Karpas-422 (cell line): Measurements from ENCODE around the gene PNKD. TPM values are rescaled to one million over a fixed set of nuclear protein-coding genes. Genes with fewer than 3 reads are reported as not detected.
A peak's percentile ranks its signal among the peaks of the same experiment; 100 is the strongest.

Experiments
- DNase-seq: peaks from one replicate; pipeline ENCODE4 v3.0.0-alpha.2; 2015
- H2AFZ ChIP-seq: fragments of 200-600 bp; sonication (generic); 2 replicates; pipeline ENCODE4 v1.6.1; 2014; ENCODE audit warnings: antibody characterized with exemption, low read length, mixed read lengths
- H3K27ac ChIP-seq: fragments of 200-600 bp; sonication (generic); 2 replicates; pipeline ENCODE4 v1.5.1; 2014; ENCODE audit warnings: mild to moderate bottlenecking, low read length, moderate library complexity
- H3K27me3 ChIP-seq: fragments of 200-600 bp; sonication (generic); 2 replicates; pipeline ENCODE4 v1.6.1; 2014; ENCODE audit warnings: low read length, mixed read lengths
- H3K36me3 ChIP-seq: fragments of 200-600 bp; sonication (generic); 2 replicates; pipeline ENCODE4 v1.6.1; 2014; ENCODE audit warnings: low read length, mixed read lengths; ENCODE audit not compliant: insufficient read depth
- H3K4me1 ChIP-seq: fragments of 200-600 bp; sonication (generic); 2 replicates; pipeline ENCODE4 v1.6.1; 2014; ENCODE audit warnings: mild to moderate bottlenecking, low read length, mixed read lengths
- H3K4me2 ChIP-seq: fragments of 200-600 bp; sonication (generic); 2 replicates; pipeline ENCODE4 v1.6.1; 2014; ENCODE audit warnings: low read length, low read depth, mild to moderate bottlenecking; ENCODE audit not compliant: poor library complexity, severe bottlenecking
- H3K4me3 ChIP-seq: fragments of 200-600 bp; sonication (generic); 2 replicates; pipeline ENCODE4 v1.5.1; 2014; ENCODE audit warnings: mild to moderate bottlenecking, antibody characterized with exemption, low read length, mixed read lengths
- H3K79me2 ChIP-seq: fragments of 200-600 bp; sonication (generic); 2 replicates; pipeline ENCODE4 v1.6.1; 2014; ENCODE audit warnings: mild to moderate bottlenecking, low read length, mixed read lengths
- H3K9ac ChIP-seq: fragments of 200-600 bp; sonication (generic); 2 replicates; pipeline ENCODE4 v1.6.0; 2014; ENCODE audit warnings: low read length
- H3K9me2 ChIP-seq: fragments of 200-600 bp; sonication (generic), shearing (Covaris generic); replicated peaks from 2 replicates; pipeline ENCODE4 v1.6.0; 2014; ENCODE audit warnings: mild to moderate bottlenecking, low read length, moderate library complexity; ENCODE audit not compliant: insufficient read depth
- H3K9me3 ChIP-seq: fragments of 300-700, 200-600 bp; sonication (generic); 2 replicates; pipeline ENCODE4 v1.6.1; 2014; ENCODE audit warnings: low read length, mixed read lengths
- H4K20me1 ChIP-seq: fragments of 200-600 bp; sonication (generic); 2 replicates; pipeline ENCODE4 v1.6.1; 2014; ENCODE audit warnings: mild to moderate bottlenecking, antibody characterized with exemption, low read length, low read depth; ENCODE audit not compliant: insufficient read depth
- total RNA-seq: library from RNA; depleted of rRNA; stranded (reverse); fragments of >200 nt; shearing (Covaris generic); gene quantifications from 2 replicates; pipeline ENCODE4 v1.2.3, GENCODE V29; 2014; ENCODE audit warnings: low replicate concordance

Gene PNKD
- total RNA-seq, 1 experiment from 2014 or later, result 26.5 TPM

GRCh38 chr2:218364196-218364595 lies 93.9 kb downstream of the PNKD start:
- no peaks in the 10 kb centered on the region; the same call in 1 of the 2 replicates for H3K27me3 ChIP-seq
- no peak overlapping the region for H3K9ac ChIP-seq
- no peak for DNase-seq
- no peak overlapping the region for H3K4me3 ChIP-seq
- no peak overlapping the region for H3K4me2 ChIP-seq
- H3K36me3 ChIP-seq, result no peaks in the 10 kb centered on the region
- H3K9me2 ChIP-seq, result no peaks in the 10 kb centered on the region
- no peak overlapping the region for H3K27ac ChIP-seq
- H3K79me2 ChIP-seq, result no peaks in the 10 kb centered on the region
- H3K4me1 ChIP-seq, result peaks cover 22% of the 10 kb centered on the region
- H2AFZ ChIP-seq, result no peak overlapping the region
- H3K9me3 ChIP-seq, result no peaks in the 10 kb centered on the region
- no peaks in the 10 kb centered on the region for H4K20me1 ChIP-seq

GRCh38 chr2:218366621-218367414 lies 96.5 kb downstream of the PNKD start:
- Histone ChIP-seq H3K4me1 (peaks cover 47% of the 10 kb centered on the region), H3K4me2 (peak overlapping the region; percentile 81), H3K9me2 (no peaks in the 10 kb centered on the region), H3K27ac (no peak overlapping the region), H2AFZ (peak overlapping the region; percentile 98; the same call in 1 of the 2 replicates), H3K9ac (peak overlapping the region; percentile 69; the same call in 1 of the 2 replicates), H4K20me1 (no peaks in the 10 kb centered on the region), H3K4me3 (peak overlapping the region; percentile 67), H3K9me3 (no peaks in the 10 kb centered on the region), H3K79me2 (no peaks in the 10 kb centered on the region), H3K36me3 (no peaks in the 10 kb centered on the region), H3K27me3 (no peaks in the 10 kb centered on the region; the same call in 1 of the 2 replicates)
- no peak for DNase-seq

GRCh38 chr2:218367415-218368149 lies 97.3 kb downstream of the PNKD start:
- peak overlapping the region; percentile 98 for H2AFZ ChIP-seq
- no peaks in the 10 kb centered on the region for H4K20me1 ChIP-seq
- H3K9ac ChIP-seq, result peak overlapping the region; percentile 69
- peaks cover 50% of the 10 kb centered on the region for H3K4me1 ChIP-seq
- no peaks in the 10 kb centered on the region for H3K36me3 ChIP-seq
- peak overlapping the region; percentile 67 for H3K4me3 ChIP-seq
- peak overlapping the region; percentile 81 for H3K4me2 ChIP-seq
- H3K9me2 ChIP-seq, result no peaks in the 10 kb centered on the region
- no peaks in the 10 kb centered on the region for H3K9me3 ChIP-seq
- H3K79me2 ChIP-seq, result no peaks in the 10 kb centered on the region
- H3K27me3 ChIP-seq, result no peaks in the 10 kb centered on the region; the same call in 1 of the 2 replicates
- no peak overlapping the region for H3K27ac ChIP-seq
- DNase-seq, result peak; percentile 81

- H3K9ac ChIP-seq, result peak overlapping the region; percentile 69
- no peak overlapping the region for H3K27ac ChIP-seq
- no peaks in the 10 kb centered on the region; the same call in 1 of the 2 replicates for H3K27me3 ChIP-seq
- peak overlapping the region; percentile 67 for H3K4me3 ChIP-seq
- H4K20me1 ChIP-seq, result no peaks in the 10 kb centered on the region
- H3K9me2 ChIP-seq, result no peaks in the 10 kb centered on the region
- no peak for DNase-seq
- peak overlapping the region; percentile 98; the same call in 1 of the 2 replicates for H2AFZ ChIP-seq
- H3K9me3 ChIP-seq, result no peaks in the 10 kb centered on the region
- H3K4me2 ChIP-seq, result peak overlapping the region; percentile 81
- H3K36me3 ChIP-seq, result no peaks in the 10 kb centered on the region
- H3K4me1 ChIP-seq, result peaks cover 50% of the 10 kb centered on the region
- no peaks in the 10 kb centered on the region for H3K79me2 ChIP-seq
Observed at GRCh38 chr2:218368150-218368528, 97.8 kb downstream of the PNKD start.

- no peaks in the 10 kb centered on the region for H3K79me2 ChIP-seq
- peak overlapping the region; percentile 7; the same call in 1 of the 2 replicates for H3K9ac ChIP-seq
- H3K27ac ChIP-seq, result peak overlapping the region; percentile 88
- H2AFZ ChIP-seq, result no peak overlapping the region
- H3K4me3 ChIP-seq, result no peak overlapping the region
- no peaks in the 10 kb centered on the region for H3K9me2 ChIP-seq
- DNase-seq, result no peak
- H3K4me2 ChIP-seq, result peak overlapping the region; percentile 81
- no peaks in the 10 kb centered on the region for H3K9me3 ChIP-seq
- no peaks in the 10 kb centered on the region; the same call in 1 of the 2 replicates for H3K27me3 ChIP-seq
- no peaks in the 10 kb centered on the region for H3K36me3 ChIP-seq
- H3K4me1 ChIP-seq, result peaks cover 50% of the 10 kb centered on the region
- H4K20me1 ChIP-seq, result no peaks in the 10 kb centered on the region
Observed at GRCh38 chr2:218368621-218369153, 98.4 kb downstream of the PNKD start.

DNA sequence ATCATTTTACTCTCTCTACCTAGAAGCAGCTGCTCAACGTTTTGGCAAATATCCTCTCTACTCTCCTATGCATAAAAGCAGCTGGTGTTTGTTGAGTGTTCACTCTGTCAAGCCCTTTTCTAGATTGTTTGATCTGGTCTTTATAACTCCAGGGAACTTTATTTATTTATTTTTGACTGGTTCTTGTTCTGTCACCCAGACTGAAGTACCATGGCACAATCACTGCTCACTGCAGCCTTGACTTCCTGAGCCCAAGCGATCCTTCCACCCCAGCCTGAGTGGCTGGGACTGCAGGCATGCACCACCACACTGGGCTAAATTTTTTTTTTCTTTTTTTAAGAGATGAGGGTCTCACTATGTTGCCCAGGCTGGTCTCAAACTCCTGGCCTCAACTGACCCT lies 99.0 kb downstream of the PNKD start:
- Histone ChIP-seq H3K4me1 (peaks cover 50% of the 10 kb centered on the region), H3K4me3 (no peak overlapping the region), H3K4me2 (peak overlapping the region; percentile 81), H3K27ac (peak overlapping the region; percentile 88), H3K27me3 (no peaks in the 10 kb centered on the region; the same call in 1 of the 2 replicates), H3K9me3 (no peaks in the 10 kb centered on the region), H3K9me2 (no peaks in the 10 kb centered on the region), H2AFZ (no peak overlapping the region), H3K79me2 (no peaks in the 10 kb centered on the region), H3K9ac (peak overlapping the region; percentile 38), H3K36me3 (no peaks in the 10 kb centered on the region), H4K20me1 (no peaks in the 10 kb centered on the region)
- no peak for DNase-seq

- Histone ChIP-seq H3K9me2 (no peaks in the 10 kb centered on the region), H3K4me1 (peaks cover 50% of the 10 kb centered on the region), H2AFZ (0 out of 2 replicates have a peak overlapping the region, but pooled peaks have one; percentile 44), H3K36me3 (no peaks in the 10 kb centered on the region), H3K27me3 (no peaks in the 10 kb centered on the region; the same call in 1 of the 2 replicates), H3K79me2 (no peaks in the 10 kb centered on the region), H3K9ac (peak overlapping the region; percentile 38), H4K20me1 (no peaks in the 10 kb centered on the region), H3K4me2 (peak overlapping the region; percentile 49), H3K9me3 (no peaks in the 10 kb centered on the region), H3K4me3 (peak overlapping the region; percentile 17; the same call in 1 of the 2 replicates), H3K27ac (peak overlapping the region; percentile 88)
- DNase-seq, result peak; percentile 74
Observed at GRCh38 chr2:218370410-218371063, 100.2 kb downstream of the PNKD start.
